ENCODE data around the gene LYRM7.
"Not testable (repeated sequence)": the region's sequence is repeated elsewhere in the genome, so short reads cannot be mapped to it uniquely, and the experiment has no call there.

Gene LYRM7

GRCh38 chr5:131182839-131183238 lies 12.1 kb downstream of the LYRM7 start:
- no peak for DNase-seq

GRCh38 chr5:131185523-131186104 lies 14.9 kb downstream of the LYRM7 start:
- DNase-seq = no peak

GRCh38 chr5:131186561-131187256 lies 16.0 kb downstream of the LYRM7 start:
- no peak for DNase-seq

- DNase-seq = no peak
Measured at GRCh38 chr5:131193106-131193505, 22.4 kb downstream of the LYRM7 start.

- not testable (repeated sequence) for DNase-seq
Measured at GRCh38 chr5:131193897-131194296, 23.2 kb downstream of the LYRM7 start.

- DNase-seq = no peak
Measured at GRCh38 chr5:131194725-131195124, 24.0 kb downstream of the LYRM7 start.

- DNase-seq = no peak
Measured at GRCh38 chr5:131195696-131196095, 25.0 kb downstream of the LYRM7 start.

- DNase-seq = no peak
Measured at GRCh38 chr5:131196331-131196730, 25.6 kb downstream of the LYRM7 start.

- DNase-seq = no peak
Measured at GRCh38 chr5:131198625-131199024, 27.9 kb downstream of the LYRM7 start.

- DNase-seq = no peak
Measured at GRCh38 chr5:131200560-131200959, 29.8 kb downstream of the LYRM7 start.

GRCh38 chr5:131204964-131205363 lies 34.2 kb downstream of the LYRM7 start:
- no peak for DNase-seq

- no peak for DNase-seq
Measured at GRCh38 chr5:131206061-131206460, 35.3 kb downstream of the LYRM7 start.

- DNase-seq = no peak
Measured at GRCh38 chr5:131206772-131207171, 36.0 kb downstream of the LYRM7 start.

- no peak for DNase-seq
Measured at GRCh38 chr5:131209175-131209505, 38.4 kb downstream of the LYRM7 start.

- peak; percentile 81 for DNase-seq
Measured at GRCh38 chr5:131209506-131210150, 38.9 kb downstream of the LYRM7 start.

GRCh38 chr5:131210151-131210510 lies 39.4 kb downstream of the LYRM7 start:
- no peak for DNase-seq

- no peak for DNase-seq
Measured at GRCh38 chr5:131211669-131212068, 40.9 kb downstream of the LYRM7 start.

GRCh38 chr5:131212471-131213021 lies 41.8 kb downstream of the LYRM7 start:
- DNase-seq = no peak

- no peak for DNase-seq
Measured at GRCh38 chr5:131214609-131215227, 44.0 kb downstream of the LYRM7 start.

GRCh38 chr5:131217791-131218190 lies 47.0 kb downstream of the LYRM7 start:
- DNase-seq = no peak

GRCh38 chr5:131218392-131218791 lies 47.6 kb downstream of the LYRM7 start:
- no peak for DNase-seq

- no peak for DNase-seq
Measured at GRCh38 chr5:131220566-131220965, 49.8 kb downstream of the LYRM7 start.

- no peak for DNase-seq
Measured at GRCh38 chr5:131221008-131221703, 50.4 kb downstream of the LYRM7 start.
